ENCODE data around the gene MAP1B. TPM values are rescaled to one million over a fixed set of nuclear protein-coding genes. Genes with fewer than 3 reads are reported as not detected.
"Not testable (repeated sequence)": the region's sequence is repeated elsewhere in the genome, so short reads cannot be mapped to it uniquely, and the experiment has no call there.

Gene MAP1B
- total RNA-seq, 1 donor from 2014 or later = 2,530 TPM

DNA sequence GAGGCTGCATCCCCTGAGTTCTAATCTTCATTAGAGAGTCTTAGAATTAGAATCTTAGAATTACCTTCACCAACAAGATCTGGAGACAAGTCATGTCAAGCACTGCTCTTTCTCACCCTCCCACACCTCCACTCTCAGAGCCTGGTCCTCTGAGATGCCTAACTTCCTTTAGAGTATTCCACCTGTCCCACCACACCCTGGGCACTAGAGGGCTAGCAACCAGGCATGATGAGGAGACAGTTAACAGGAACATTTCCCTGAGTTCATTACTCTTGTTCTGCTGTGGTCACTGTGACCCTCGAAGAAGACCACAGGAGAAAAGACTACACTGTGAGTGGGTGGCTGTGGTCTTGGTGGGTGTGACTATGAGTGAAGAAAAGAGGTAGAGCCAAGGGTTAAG, 25.2 kb upstream of the MAP1B start:
- H3K4me3 Mint-ChIP-seq (ENCODE audit: unreplicated experiment) = no peak overlapping the region
- DNase-seq = no peak
- TF ChIP-seq, protein P1, sequence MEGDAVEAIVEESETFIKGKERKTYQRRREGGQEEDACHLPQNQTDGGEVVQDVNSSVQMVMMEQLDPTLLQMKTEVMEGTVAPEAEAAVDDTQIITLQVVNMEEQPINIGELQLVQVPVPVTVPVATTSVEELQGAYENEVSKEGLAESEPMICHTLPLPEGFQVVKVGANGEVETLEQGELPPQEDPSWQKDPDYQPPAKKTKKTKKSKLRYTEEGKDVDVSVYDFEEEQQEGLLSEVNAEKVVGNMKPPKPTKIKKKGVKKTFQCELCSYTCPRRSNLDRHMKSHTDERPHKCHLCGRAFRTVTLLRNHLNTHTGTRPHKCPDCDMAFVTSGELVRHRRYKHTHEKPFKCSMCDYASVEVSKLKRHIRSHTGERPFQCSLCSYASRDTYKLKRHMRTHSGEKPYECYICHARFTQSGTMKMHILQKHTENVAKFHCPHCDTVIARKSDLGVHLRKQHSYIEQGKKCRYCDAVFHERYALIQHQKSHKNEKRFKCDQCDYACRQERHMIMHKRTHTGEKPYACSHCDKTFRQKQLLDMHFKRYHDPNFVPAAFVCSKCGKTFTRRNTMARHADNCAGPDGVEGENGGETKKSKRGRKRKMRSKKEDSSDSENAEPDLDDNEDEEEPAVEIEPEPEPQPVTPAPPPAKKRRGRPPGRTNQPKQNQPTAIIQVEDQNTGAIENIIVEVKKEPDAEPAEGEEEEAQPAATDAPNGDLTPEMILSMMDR (IDR thresholded peaks at IDR 0.05; ENCODE audit: partially characterized antibody, unreplicated experiment) = no peak
- peaks cover 3% of the 10 kb centered on the region for H3K27me3 Mint-ChIP-seq (ENCODE audit: unreplicated experiment)
- no peaks in the 10 kb centered on the region for H3K36me3 Mint-ChIP-seq (ENCODE audit: unreplicated experiment)
- no peak overlapping the region for H3K27ac Mint-ChIP-seq (ENCODE audit: unreplicated experiment)
- peaks cover 23% of the 10 kb centered on the region for H3K4me1 Mint-ChIP-seq (ENCODE audit: low read depth, unreplicated experiment)
- peaks cover 4% of the 10 kb centered on the region for H3K9me3 Mint-ChIP-seq (ENCODE audit: unreplicated experiment)

DNA sequence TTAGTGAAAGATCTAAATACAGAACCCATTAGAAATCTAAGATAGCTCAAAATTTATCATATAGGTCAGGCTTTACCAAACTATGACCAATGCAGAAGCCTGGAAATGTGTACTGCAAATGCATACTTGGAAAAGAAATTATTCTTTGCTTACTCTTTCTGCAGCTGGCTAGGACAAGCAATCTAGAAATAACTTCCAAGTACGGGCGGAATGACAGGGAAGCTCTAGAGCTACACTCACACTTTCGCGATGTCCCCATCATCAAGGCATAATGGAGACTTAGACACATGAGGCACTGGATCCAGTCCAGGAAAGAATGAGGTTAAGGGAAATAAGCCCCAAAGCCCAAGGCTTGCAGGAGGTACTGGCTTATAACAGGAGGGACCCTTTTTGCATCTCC, 22.4 kb upstream of the MAP1B start:
- peaks cover 3% of the 10 kb centered on the region for H3K27me3 Mint-ChIP-seq (ENCODE audit: unreplicated experiment)
- H3K4me3 Mint-ChIP-seq (ENCODE audit: unreplicated experiment) = no peak overlapping the region
- no peak for DNase-seq
- H3K27ac Mint-ChIP-seq (ENCODE audit: unreplicated experiment) = no peak overlapping the region
- H3K9me3 Mint-ChIP-seq (ENCODE audit: unreplicated experiment) = peaks cover 2% of the 10 kb centered on the region
- TF ChIP-seq, protein P1 (IDR thresholded peaks at IDR 0.05; ENCODE audit: partially characterized antibody, unreplicated experiment) = no peak
- peaks cover 5% of the 10 kb centered on the region for H3K4me1 Mint-ChIP-seq (ENCODE audit: low read depth, unreplicated experiment)
- no peaks in the 10 kb centered on the region for H3K36me3 Mint-ChIP-seq (ENCODE audit: unreplicated experiment)

DNA sequence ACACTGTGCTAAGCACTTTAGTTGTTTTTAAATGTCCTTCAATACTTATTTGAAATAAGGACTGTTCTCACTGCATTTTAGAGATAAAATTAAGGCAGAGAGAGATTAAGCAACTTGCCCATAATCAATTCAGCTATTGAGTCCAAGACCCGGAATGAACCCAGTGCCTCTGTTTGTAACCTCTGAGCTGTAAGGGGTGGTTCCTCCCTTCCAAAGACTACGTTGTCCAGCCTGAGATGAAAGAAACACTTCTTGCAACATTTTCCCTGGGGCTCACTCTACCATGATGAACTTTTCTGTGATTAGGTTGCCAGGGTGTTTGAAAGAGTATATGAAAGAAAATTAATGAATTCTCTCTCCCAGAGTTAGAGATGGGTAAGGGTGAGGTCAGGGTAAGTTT, 22.0 kb upstream of the MAP1B start:
- peaks cover 2% of the 10 kb centered on the region for H3K9me3 Mint-ChIP-seq (ENCODE audit: unreplicated experiment)
- TF ChIP-seq, protein P1 (IDR thresholded peaks at IDR 0.05; ENCODE audit: partially characterized antibody, unreplicated experiment) = no peak
- no peaks in the 10 kb centered on the region for H3K36me3 Mint-ChIP-seq (ENCODE audit: unreplicated experiment)
- no peak overlapping the region for H3K27ac Mint-ChIP-seq (ENCODE audit: unreplicated experiment)
- no peak overlapping the region for H3K4me3 Mint-ChIP-seq (ENCODE audit: unreplicated experiment)
- peaks cover 3% of the 10 kb centered on the region for H3K4me1 Mint-ChIP-seq (ENCODE audit: low read depth, unreplicated experiment)
- H3K27me3 Mint-ChIP-seq (ENCODE audit: unreplicated experiment) = peaks cover 3% of the 10 kb centered on the region
- DNase-seq = no peak

DNA sequence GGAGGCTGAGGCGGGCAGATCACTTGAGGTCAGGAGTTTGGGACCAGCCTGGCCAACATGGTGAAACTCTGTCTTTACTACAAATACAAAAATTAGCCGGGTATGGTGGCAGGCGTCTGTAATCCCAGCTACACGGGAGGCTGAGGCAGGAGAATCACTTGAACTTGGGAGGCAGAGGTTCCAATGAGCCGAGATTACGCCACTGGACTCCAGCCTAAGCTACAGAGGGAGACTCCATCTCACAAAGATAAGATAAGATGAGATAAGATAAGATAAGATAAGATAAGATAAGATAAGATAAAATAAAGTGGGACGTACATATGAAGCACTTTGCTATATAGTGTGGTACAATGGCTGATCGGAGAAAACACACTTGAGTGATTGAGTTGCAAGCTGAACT, 17.6 kb upstream of the MAP1B start:
- not testable (repeated sequence) for H3K27me3 Mint-ChIP-seq (ENCODE audit: unreplicated experiment); H3K36me3 Mint-ChIP-seq (ENCODE audit: unreplicated experiment); H3K9me3 Mint-ChIP-seq (ENCODE audit: unreplicated experiment); DNase-seq; H3K27ac Mint-ChIP-seq (ENCODE audit: unreplicated experiment); H3K4me3 Mint-ChIP-seq (ENCODE audit: unreplicated experiment); H3K4me1 Mint-ChIP-seq (ENCODE audit: low read depth, unreplicated experiment)

DNA sequence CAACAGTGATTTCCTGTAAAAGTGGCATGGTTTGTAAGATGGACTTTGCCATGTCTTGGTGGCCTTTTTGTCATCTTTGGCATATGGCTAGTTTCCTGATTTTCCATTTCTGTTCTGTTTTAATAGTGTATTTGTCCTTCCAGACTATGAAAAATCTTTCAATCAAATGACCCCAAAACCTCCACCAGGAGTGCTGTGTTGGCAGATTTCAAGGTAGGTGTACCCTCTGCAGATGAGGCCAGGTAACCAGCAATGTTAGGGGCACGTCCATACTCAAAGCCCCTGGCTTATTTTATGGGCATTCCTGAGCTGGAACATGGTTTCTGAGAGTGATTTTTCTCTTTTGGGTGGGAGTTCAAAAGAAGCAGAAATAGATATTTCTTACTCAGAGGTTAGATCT, 15.2 kb upstream of the MAP1B start:
- H3K4me3 Mint-ChIP-seq (ENCODE audit: unreplicated experiment) = no peak overlapping the region
- TF ChIP-seq, protein P1 (IDR thresholded peaks at IDR 0.05; ENCODE audit: partially characterized antibody, unreplicated experiment) = no peak
- H3K4me1 Mint-ChIP-seq (ENCODE audit: low read depth, unreplicated experiment) = peaks cover 12% of the 10 kb centered on the region
- peaks cover 2% of the 10 kb centered on the region for H3K9me3 Mint-ChIP-seq (ENCODE audit: unreplicated experiment)
- no peak for DNase-seq
- no peaks in the 10 kb centered on the region for H3K36me3 Mint-ChIP-seq (ENCODE audit: unreplicated experiment)
- H3K27ac Mint-ChIP-seq (ENCODE audit: unreplicated experiment) = no peak overlapping the region
- no peaks in the 10 kb centered on the region for H3K27me3 Mint-ChIP-seq (ENCODE audit: unreplicated experiment)

DNA sequence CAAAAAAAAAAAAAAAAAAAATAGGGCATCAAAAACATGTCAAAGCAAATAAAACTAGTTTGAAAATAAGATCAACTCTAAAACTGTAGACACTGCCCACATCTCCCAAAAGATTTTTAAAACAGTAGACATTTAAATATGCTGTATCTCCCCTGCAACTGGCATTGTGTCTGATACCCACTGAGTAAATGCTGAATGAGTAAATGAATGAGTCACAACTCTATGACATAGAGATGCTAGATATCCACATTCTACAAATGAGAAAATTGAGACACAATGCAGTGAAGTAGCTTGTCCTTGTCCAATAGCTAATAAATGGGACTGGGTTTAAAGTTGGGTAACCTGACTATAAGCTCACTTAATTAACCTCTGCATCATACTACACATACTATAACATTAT, 14.1 kb upstream of the MAP1B start:
- H3K27ac Mint-ChIP-seq (ENCODE audit: unreplicated experiment) = no peak overlapping the region
- no peaks in the 10 kb centered on the region for H3K27me3 Mint-ChIP-seq (ENCODE audit: unreplicated experiment)
- no peaks in the 10 kb centered on the region for H3K36me3 Mint-ChIP-seq (ENCODE audit: unreplicated experiment)
- no peak overlapping the region for H3K4me3 Mint-ChIP-seq (ENCODE audit: unreplicated experiment)
- peaks cover 17% of the 10 kb centered on the region for H3K4me1 Mint-ChIP-seq (ENCODE audit: low read depth, unreplicated experiment)
- peaks cover 2% of the 10 kb centered on the region for H3K9me3 Mint-ChIP-seq (ENCODE audit: unreplicated experiment)
- TF ChIP-seq, protein P1 (IDR thresholded peaks at IDR 0.05; ENCODE audit: partially characterized antibody, unreplicated experiment) = no peak
- no peak for DNase-seq
